ENCODE results near the gene MOCS1. TPM values are rescaled to one million over a fixed set of nuclear protein-coding genes. Genes with fewer than 3 reads are reported as not detected.

The MOCS1 gene
- total RNA-seq, 8 experiments from 2014 or later = 2.5 to 27.8 (median 6.5) TPM

DNA sequence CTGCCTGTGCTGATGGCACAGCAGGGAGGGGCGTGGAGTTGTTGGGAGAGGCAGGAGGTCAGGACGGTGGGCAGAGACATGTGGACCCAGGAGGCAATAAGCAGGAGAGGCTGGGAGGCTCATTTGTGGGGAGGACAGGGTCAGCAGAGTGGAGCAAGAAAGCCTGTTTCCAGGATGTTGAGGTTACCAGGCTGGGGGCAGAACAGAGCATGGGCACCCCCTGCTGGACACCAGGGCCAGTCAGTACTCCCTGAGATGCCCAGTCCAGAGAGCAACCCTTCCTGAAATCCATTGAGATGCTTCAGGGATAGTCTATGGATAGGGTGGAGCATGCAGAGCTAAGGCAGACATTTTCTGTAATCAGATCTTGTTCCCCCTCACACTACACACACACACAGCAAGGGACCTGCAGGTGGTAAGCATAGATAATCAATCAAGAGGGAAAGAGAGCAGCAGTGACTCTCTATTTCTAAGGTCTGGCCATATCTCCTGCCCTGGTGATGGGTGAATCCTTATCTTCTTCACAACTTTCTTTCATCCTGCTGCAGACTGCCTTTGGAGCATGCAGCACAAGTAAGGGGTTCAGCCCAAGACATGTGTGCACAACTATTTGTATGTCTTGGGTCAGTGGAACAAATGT is 41.7 kb downstream of the MOCS1 start:
- no peak overlapping the region for H3K27ac ChIP-seq
- ATAC-seq (replicated peaks in 6 of 8) = peak; percentile 54 to 84 (median 66)
- 80 to 83% methylated on average over 1 of the region's 2 CpGs; no CpG with 5 or more reads in 8 of the 10 experiments for WGBS, 10 experiments
- H3K4me3 ChIP-seq = no peak overlapping the region
- in situ Hi-C loops (cut with MboI; ENCODE audit: low pct_unique_long_range_greater_than_20kb in 2 of 9, low sequenced_read_pairs in 9 of 9, unreplicated experiment in 9 of 9) = loop anchor here in 2 of 9 experiments (25.0 kb wide), 2 partner anchors 505 to 530 kb away; no protein-coding TSS in a partner anchor
- H3K4me1 ChIP-seq (replicated peaks in 1 of 2) = no peaks in the 10 kb centered on the region

DNA sequence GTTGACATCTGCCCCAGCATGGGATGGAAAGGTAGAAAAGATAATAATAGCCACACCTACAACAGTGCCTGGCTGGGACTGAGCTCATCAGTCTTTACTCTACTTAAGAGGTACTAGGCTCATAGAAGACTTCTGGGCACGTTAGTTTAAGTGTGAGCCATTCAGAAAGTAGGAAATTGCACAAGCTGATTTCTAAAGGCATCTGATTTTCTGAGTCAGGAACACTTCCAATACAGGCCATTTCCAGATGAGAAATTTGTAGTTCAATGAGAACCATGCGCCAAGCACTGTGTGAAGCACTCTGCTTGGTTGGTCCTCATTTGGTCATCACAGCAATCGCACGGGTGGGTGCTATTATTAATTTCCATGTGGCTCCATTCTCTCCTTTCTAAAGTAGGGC is 42.3 kb downstream of the MOCS1 start:
- no peak for ATAC-seq (replicated peaks in 6 of 8)
- in situ Hi-C loops (cut with MboI; ENCODE audit: low pct_unique_long_range_greater_than_20kb in 2 of 9, low sequenced_read_pairs in 9 of 9, unreplicated experiment in 9 of 9) = loop anchor here in 2 of 9 experiments (25.0 kb wide), 2 partner anchors 505 to 530 kb away; no protein-coding TSS in a partner anchor
- WGBS, 10 experiments = 40 to 100% (median 75%) methylated on average over 1 to 4 of the region's 4 CpGs; no CpG with 5 or more reads in 3 of the 10 experiments
- Histone ChIP-seq H3K27ac (no peak overlapping the region), H3K4me3 (no peak overlapping the region), H3K4me1 (replicated peaks in 1 of 2) (no peaks in the 10 kb centered on the region)

DNA sequence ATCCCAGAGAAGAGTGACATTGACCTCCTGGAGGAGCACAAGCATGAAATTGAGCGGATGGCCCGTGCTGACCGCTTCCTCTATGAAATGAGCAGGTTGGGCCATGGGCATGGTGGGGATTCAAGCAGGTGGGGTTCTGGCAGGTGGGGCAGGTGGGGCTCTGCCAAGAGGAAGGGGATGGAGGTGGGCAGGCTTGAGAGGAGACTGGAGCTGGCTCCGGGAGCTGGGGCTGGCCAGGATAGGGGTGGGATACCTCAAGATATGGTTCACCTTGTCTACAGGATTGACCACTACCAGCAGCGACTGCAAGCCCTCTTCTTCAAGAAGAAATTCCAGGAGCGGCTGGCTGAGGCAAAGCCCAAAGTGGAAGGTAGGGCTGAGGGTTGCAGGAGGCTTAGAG is 42.9 kb downstream of the MOCS1 start:
- H3K4me1 ChIP-seq (replicated peaks in 1 of 2) = no peaks in the 10 kb centered on the region
- no peak overlapping the region for H3K4me3 ChIP-seq
- in situ Hi-C loops (cut with MboI; ENCODE audit: low pct_unique_long_range_greater_than_20kb in 2 of 9, low sequenced_read_pairs in 9 of 9, unreplicated experiment in 9 of 9) = loop anchor here in 2 of 9 experiments (25.0 kb wide), 2 partner anchors 504 to 529 kb away; no protein-coding TSS in a partner anchor
- WGBS, 10 experiments = 92 to 100% methylated on average over 2 to 4 of the region's 6 CpGs; no CpG with 5 or more reads in 8 of the 10 experiments
- no peak for ATAC-seq (replicated peaks in 6 of 8)
- H3K27ac ChIP-seq = no peak overlapping the region

DNA sequence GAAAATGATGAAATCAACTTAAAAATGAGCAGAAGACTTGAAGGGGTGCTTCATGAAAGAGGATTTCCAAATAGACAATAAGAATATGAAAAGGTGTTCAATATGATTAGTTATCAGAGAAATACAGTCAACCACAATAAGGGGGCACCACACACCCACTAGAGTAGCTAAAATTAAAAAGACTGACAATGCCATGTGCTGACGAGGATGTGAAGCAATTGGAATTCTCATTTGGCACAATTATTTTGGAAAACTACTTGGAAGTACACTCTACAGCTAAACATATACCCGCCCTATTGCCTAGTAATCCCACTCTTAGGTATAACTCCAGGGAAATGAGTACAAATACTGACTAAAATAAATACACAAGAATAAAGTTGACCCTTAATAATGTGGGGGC is 45.0 kb downstream of the MOCS1 start:
- no peak overlapping the region for H3K4me3 ChIP-seq
- in situ Hi-C loops (cut with MboI; ENCODE audit: low pct_unique_long_range_greater_than_20kb in 2 of 9, low sequenced_read_pairs in 9 of 9, unreplicated experiment in 9 of 9) = loop anchor here in 3 of 9 experiments (10.0 to 25.0 kb wide), 3 partner anchors 502 to 527 kb away; no protein-coding TSS in a partner anchor
- no peak for ATAC-seq (replicated peaks in 6 of 8)
- H3K27ac ChIP-seq = no peak overlapping the region
- 49 to 100% (median 87%) methylated on average over 1 to 2 of the region's 2 CpGs for WGBS, 10 experiments
- H3K4me1 ChIP-seq (replicated peaks in 1 of 2) = no peaks in the 10 kb centered on the region

DNA sequence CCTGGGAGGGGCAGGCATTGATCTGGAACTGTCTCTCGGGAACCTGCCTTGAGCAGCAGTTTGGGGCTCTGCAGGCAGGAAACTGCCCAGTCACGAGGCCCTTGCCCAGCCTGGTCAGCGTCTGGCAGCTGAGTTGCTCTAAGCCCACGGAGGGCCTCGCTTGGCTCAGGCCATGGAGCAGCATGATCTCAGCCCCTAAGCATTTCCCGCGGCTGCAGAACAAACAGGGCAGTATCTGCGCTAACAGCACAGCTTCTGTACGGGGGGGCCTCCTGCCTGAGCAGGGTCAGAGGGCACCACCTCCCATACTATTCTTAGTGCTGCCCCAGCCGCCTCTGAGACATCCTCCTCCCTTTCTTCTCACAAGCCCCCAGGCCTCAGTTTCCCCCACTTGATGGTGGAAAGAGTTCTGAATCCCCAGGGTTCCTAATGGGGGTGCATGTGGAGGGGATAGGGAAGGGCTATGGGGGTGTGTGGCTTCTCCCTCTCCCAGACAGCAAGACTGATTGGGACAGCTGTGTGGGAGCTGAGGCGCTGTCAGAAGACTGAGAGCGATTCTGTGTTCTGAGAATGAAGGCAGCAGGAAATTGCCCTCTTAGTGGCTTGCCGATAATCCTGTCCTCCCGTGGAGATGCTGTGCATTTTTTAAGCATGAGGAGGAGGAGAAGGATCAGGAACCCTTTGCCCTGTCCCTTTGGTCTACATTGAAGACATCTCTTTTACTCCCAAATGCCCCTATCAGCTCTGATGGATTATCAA is 46.4 kb downstream of the MOCS1 start:
- H3K4me3 ChIP-seq = no peak overlapping the region
- 30 to 97% (median 46%) methylated on average over 1 to 10 of the region's 14 CpGs; no CpG with 5 or more reads in 4 of the 10 experiments for WGBS, 10 experiments
- H3K4me1 ChIP-seq (replicated peaks in 1 of 2) = no peaks in the 10 kb centered on the region
- in situ Hi-C loops (cut with MboI; ENCODE audit: low pct_unique_long_range_greater_than_20kb in 2 of 9, low sequenced_read_pairs in 9 of 9, unreplicated experiment in 9 of 9) = loop anchor here in 3 of 9 experiments (10.0 to 25.0 kb wide), 3 partner anchors 501 to 526 kb away; no protein-coding TSS in a partner anchor
- ATAC-seq (replicated peaks in 6 of 8) = peak in 7 of 8 experiments; percentile 27 to 95 (median 81)
- H3K27ac ChIP-seq = no peak overlapping the region

DNA sequence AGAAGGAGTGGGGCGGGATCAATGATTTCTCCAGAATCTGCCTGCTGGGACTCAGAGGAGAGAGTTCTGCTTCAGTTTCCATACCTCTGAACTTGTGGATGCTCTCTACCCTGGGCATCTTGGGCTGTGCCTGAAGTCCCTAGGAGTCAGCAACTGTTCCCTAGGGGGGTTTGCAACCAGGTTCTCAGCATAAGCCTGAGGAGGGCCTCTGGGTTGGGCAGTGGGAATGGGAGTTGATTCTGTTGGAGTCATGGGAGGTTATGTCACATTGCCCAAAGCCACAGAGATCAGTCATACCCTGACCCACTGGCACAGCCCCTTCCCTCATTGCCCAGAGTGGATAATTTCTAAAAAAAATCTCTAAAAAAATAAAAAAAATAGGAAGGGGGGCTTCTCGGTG is 47.4 kb downstream of the MOCS1 start:
- in situ Hi-C loops (cut with MboI; ENCODE audit: low pct_unique_long_range_greater_than_20kb in 2 of 9, low sequenced_read_pairs in 9 of 9, unreplicated experiment in 9 of 9) = loop anchor here in 3 of 9 experiments (10.0 to 25.0 kb wide), 3 partner anchors 500 to 525 kb away; no protein-coding TSS in a partner anchor
- ATAC-seq (replicated peaks in 6 of 8) = no peak
- 43 to 100% (median 80%) methylated on average over 1 to 2 of the region's 2 CpGs; no CpG with 5 or more reads in 5 of the 10 experiments for WGBS, 10 experiments
- Histone ChIP-seq H3K4me3 (no peak overlapping the region), H3K27ac (no peak overlapping the region), H3K4me1 (replicated peaks in 1 of 2) (no peaks in the 10 kb centered on the region)

DNA sequence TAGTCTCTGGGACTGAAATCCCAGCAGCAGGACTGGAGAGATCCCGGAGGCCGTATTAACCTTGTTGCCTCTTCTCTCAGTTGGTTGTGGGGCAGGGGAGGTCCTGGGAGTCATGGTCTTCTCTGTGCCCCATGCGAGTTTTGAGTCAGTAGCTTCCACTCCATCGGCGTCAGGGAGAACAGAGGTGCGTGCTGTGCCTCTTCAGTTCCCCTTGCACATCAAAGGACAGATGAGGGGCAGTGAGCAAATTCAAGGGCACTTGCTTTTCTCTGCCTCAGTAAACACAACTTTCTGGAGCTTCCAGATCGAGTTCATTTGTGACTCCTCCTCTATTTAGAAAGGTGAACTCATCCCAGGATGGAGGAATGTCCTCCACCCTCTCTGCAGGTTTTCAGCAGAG is 48.6 kb downstream of the MOCS1 start:
- 60 to 80% (median 67%) methylated on average over 1 to 5 of the region's 7 CpGs; no CpG with 5 or more reads in 6 of the 10 experiments for WGBS, 10 experiments
- no peak overlapping the region for H3K4me3 ChIP-seq
- H3K27ac ChIP-seq = no peak overlapping the region
- no peaks in the 10 kb centered on the region for H3K4me1 ChIP-seq (replicated peaks in 1 of 2)
- ATAC-seq (replicated peaks in 6 of 8) = no peak
- in situ Hi-C loops (cut with MboI; ENCODE audit: low pct_unique_long_range_greater_than_20kb in 2 of 9, low sequenced_read_pairs in 9 of 9, unreplicated experiment in 9 of 9) = loop anchor here in 3 of 9 experiments (10.0 to 25.0 kb wide), 3 partner anchors 498 to 523 kb away; no protein-coding TSS in a partner anchor

DNA sequence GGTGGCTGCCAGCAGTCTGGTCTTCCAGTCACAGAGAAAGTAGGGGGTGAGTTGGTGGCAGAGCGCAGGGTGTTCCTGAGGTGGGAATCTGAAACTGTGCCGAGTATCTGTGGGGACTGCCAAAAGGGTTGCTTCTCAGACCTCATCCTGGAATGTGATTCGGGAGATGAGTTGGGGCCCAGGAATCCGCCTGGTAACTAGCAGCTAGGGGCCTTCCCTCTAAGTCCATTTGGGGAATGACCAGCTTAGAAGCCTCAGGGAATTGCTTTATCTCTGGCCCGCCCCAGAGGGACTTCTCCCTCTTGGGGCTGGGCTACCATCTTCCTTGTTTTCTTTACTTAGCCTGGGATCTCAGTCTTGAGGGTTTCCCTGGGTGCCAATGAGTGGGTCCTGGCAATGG is 49.6 kb downstream of the MOCS1 start:
- in situ Hi-C loops (cut with MboI; ENCODE audit: low pct_unique_long_range_greater_than_20kb in 2 of 9, low sequenced_read_pairs in 9 of 9, unreplicated experiment in 9 of 9) = loop anchor here in 3 of 9 experiments (10.0 to 25.0 kb wide), 3 partner anchors 497 to 522 kb away; no protein-coding TSS in a partner anchor
- Histone ChIP-seq H3K4me3 (no peak overlapping the region), H3K4me1 (replicated peaks in 1 of 2) (no peaks in the 10 kb centered on the region), H3K27ac (no peak overlapping the region)
- no peak for ATAC-seq (replicated peaks in 6 of 8)
- 40 to 100% (median 80%) methylated on average over 1 to 3 of the region's 5 CpGs; no CpG with 5 or more reads in 3 of the 10 experiments for WGBS, 10 experiments

DNA sequence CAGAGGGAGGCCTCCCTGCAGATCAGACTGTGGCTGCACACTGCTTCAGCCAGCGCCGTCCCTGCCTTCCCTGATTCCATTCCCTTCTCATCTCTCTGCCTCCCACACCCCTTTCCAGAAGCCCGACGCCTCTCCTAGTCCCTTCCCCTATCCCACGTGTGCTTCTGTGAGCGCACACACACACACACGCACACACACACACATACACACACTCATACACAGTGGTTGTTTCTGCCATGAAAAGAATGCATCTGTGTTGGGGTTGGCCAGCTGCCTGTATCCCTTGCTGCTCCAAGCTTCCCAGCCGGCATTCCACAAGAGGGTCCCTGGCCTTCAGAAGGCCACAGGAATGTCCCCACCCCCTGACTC is 51.7 kb downstream of the MOCS1 start:
- peak in 6 of 8 experiments; percentile 13 to 93 (median 64) for ATAC-seq (replicated peaks in 6 of 8)
- 0 to 90% methylated on average over 2 of the region's 8 CpGs; no CpG with 5 or more reads in 8 of the 10 experiments for WGBS, 10 experiments
- Histone ChIP-seq H3K4me3 (no peak overlapping the region), H3K4me1 (replicated peaks in 1 of 2) (no peaks in the 10 kb centered on the region), H3K27ac (no peak overlapping the region)
- in situ Hi-C loops (cut with MboI; ENCODE audit: low pct_unique_long_range_greater_than_20kb in 2 of 9, low sequenced_read_pairs in 9 of 9, unreplicated experiment in 9 of 9) = loop anchor here in 3 of 9 experiments (10.0 to 25.0 kb wide), 3 partner anchors 495 to 520 kb away; no protein-coding TSS in a partner anchor

DNA sequence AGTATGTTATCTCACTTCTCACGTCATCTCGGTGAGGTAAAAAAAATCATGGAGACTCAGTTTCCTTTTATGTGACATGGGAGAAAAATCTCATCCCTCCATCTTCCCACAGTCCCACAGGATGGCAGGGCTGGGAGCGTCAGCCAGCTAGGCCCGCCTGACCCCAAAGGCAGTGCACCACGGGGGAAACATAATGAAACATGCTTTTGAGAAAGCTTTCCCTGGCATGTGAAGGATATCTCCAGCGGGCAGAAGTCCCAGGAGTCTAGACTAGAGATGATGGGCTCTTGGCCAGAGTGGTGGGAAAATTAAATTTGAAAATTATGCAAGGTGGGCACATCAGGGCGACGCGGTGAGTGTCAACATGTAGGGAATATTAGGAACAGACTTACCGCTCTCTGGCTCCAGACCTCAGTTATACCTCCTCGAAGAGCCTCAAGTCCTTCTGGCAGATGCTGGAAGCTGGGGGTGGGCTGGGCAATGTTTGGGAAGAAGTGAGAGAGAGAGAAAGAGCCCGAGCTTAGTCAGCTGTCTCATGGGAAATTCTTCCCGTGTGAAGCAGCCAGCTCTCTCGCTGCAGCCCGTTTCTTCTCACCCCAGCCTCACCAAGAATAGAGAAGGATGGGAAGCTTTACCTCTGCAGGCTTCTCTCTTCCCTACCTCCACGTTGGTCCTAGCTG is 52.3 kb downstream of the MOCS1 start:
- WGBS, 10 experiments = 11 to 100% (median 81%) methylated on average over 1 to 8 of the region's 16 CpGs; no CpG with 5 or more reads in 2 of the 10 experiments
- peak in 2 of 8 experiments; percentile 47 to 49 for ATAC-seq (replicated peaks in 6 of 8)
- H3K4me1 ChIP-seq (replicated peaks in 1 of 2) = no peaks in the 10 kb centered on the region
- no peak overlapping the region for H3K4me3 ChIP-seq
- in situ Hi-C loops (cut with MboI; ENCODE audit: low pct_unique_long_range_greater_than_20kb in 2 of 9, low sequenced_read_pairs in 9 of 9, unreplicated experiment in 9 of 9) = loop anchor here in 3 of 9 experiments (10.0 to 25.0 kb wide), 3 partner anchors 495 to 520 kb away; no protein-coding TSS in a partner anchor
- no peak overlapping the region for H3K27ac ChIP-seq

DNA sequence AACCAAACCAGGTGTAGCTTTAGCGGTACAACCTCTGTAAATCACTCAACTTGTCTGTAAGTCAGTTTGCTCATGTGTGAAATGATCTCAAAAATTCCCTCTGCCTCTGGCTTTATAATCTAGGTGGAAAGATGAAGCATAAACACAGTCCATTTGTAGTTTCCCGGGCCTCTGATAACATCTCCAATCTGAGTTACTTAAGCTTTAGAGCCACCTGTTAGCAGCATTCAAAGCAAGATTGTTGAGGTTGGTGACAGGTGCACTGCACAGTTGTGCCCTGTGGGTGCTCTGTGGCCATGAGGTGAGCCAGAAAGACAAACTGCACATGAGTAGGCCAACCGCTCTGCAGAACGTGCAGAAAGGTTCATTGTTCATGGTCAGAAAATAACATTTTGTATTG is 53.7 kb downstream of the MOCS1 start:
- no peak overlapping the region for H3K4me3 ChIP-seq
- no peak for ATAC-seq (replicated peaks in 6 of 8)
- in situ Hi-C loops (cut with MboI; ENCODE audit: low pct_unique_long_range_greater_than_20kb in 2 of 9, low sequenced_read_pairs in 9 of 9, unreplicated experiment in 9 of 9) = loop anchor here in 3 of 9 experiments (10.0 to 25.0 kb wide), 3 partner anchors 493 to 518 kb away; no protein-coding TSS in a partner anchor
- WGBS, 10 experiments = 53 to 100% (median 89%) methylated on average over 2 to 4 of the region's 4 CpGs; no CpG with 5 or more reads in 4 of the 10 experiments
- H3K27ac ChIP-seq = no peak overlapping the region
- H3K4me1 ChIP-seq (replicated peaks in 1 of 2) = no peaks in the 10 kb centered on the region

DNA sequence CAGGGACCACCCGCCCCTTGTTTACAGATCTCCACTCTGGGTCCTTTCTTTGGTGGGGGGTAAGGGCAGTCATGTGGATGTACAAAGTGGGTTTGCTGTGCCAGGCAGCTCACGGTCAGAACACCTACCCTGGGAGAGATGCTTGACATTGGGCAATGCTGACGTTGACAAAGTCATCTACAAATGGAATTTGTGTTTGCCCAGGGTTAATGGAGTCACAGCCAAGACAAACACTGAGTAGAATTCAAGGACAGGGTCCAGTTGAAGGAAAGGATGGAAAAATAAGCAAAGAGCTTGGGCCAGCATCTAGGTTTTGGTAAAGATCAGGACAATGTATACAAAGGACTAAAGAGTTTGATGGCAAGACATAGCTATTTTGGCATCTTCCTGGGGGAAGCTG is 54.7 kb downstream of the MOCS1 start:
- no peak overlapping the region for H3K27ac ChIP-seq
- WGBS, 10 experiments = 67 to 90% (median 83%) methylated on average over 1 to 2 of the region's 3 CpGs; no CpG with 5 or more reads in 7 of the 10 experiments
- H3K4me1 ChIP-seq (replicated peaks in 1 of 2) = no peaks in the 10 kb centered on the region
- in situ Hi-C loops (cut with MboI; ENCODE audit: low pct_unique_long_range_greater_than_20kb in 2 of 9, low sequenced_read_pairs in 9 of 9, unreplicated experiment in 9 of 9) = loop anchor here in 2 of 9 experiments (25.0 kb wide), 2 partner anchors 492 to 517 kb away; no protein-coding TSS in a partner anchor
- H3K4me3 ChIP-seq = no peak overlapping the region
- ATAC-seq (replicated peaks in 6 of 8) = no peak

Data from motor neuron (in vitro differentiated cells).